C4-2B (cell line): ENCODE data around the gene AMZ1.

Experiments
- ZFX ChIP-seq: fragments of 450-650 bp; IDR thresholded peaks from 2 replicates; pipeline ENCODE4 v1.6.1; 2017
- TF ChIP-seq, protein P1 (sequence below): fragments of 450-650 bp; conservative IDR thresholded peaks from 2 replicates; pipeline ENCODE4 v1.5.1; 2017; ENCODE audit warnings: mild to moderate bottlenecking

DNA sequence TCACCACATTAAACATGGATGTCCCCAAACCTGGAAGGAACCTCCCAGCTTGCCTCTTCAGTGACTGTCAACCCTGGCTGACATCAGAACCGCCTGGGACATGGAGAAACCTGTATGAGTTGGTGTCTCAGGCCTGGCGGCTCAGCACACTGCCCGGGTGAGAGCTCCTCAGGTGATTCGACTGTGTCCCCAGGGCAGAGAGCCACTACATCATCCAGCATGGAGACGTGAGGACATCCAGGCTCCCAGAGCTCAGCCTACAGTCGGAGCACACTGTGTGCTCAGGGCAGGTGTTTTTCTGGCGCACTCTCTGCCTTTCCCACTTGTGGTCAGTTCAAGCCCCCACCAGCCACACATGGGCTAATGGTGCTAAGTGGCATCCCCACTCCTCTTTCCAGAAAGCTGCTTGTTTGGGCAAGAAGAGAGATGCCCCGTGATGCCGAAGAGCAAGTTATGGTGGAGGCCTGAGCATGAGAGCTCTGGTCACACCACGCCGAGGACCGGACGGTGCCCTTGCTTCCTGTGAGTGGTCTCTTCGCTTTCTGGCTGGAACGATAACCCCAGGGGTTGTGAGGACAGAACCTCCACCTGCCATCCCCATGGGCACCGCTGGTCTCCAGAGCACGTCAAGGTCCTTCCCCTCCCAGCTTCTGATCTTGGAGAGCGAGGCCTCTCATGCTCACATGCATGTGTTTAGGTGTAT is 38.5 kb downstream of the AMZ1 start:
- TF ChIP-seq, protein P1, sequence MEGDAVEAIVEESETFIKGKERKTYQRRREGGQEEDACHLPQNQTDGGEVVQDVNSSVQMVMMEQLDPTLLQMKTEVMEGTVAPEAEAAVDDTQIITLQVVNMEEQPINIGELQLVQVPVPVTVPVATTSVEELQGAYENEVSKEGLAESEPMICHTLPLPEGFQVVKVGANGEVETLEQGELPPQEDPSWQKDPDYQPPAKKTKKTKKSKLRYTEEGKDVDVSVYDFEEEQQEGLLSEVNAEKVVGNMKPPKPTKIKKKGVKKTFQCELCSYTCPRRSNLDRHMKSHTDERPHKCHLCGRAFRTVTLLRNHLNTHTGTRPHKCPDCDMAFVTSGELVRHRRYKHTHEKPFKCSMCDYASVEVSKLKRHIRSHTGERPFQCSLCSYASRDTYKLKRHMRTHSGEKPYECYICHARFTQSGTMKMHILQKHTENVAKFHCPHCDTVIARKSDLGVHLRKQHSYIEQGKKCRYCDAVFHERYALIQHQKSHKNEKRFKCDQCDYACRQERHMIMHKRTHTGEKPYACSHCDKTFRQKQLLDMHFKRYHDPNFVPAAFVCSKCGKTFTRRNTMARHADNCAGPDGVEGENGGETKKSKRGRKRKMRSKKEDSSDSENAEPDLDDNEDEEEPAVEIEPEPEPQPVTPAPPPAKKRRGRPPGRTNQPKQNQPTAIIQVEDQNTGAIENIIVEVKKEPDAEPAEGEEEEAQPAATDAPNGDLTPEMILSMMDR = no peak
- no peak for TF ChIP-seq ZFX
